ENCODE data around the gene LTBP3.

The LTBP3 gene

DNA sequence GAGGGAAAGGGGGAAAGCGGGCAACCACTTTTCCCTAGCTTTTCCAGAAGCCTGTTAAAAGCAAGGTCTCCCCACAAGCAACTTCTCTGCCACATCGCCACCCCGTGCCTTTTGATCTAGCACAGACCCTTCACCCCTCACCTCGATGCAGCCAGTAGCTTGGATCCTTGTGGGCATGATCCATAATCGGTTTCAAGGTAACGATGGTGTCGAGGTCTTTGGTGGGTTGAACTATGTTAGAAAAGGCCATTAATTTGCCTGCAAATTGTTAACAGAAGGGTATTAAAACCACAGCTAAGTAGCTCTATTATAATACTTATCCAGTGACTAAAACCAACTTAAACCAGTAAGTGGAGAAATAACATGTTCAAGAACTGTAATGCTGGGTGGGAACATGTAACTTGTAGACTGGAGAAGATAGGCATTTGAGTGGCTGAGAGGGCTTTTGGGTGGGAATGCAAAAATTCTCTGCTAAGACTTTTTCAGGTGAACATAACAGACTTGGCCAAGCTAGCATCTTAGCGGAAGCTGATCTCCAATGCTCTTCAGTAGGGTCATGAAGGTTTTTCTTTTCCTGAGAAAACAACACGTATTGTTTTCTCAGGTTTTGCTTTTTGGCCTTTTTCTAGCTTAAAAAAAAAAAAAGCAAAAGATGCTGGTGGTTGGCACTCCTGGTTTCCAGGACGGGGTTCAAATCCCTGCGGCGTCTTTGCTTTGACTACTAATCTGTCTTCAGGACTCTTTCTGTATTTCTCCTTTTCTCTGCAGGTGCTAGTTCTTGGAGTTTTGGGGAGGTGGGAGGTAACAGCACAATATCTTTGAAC is 52.5 kb downstream of the LTBP3 start:
- no peak for DNase-seq

DNA sequence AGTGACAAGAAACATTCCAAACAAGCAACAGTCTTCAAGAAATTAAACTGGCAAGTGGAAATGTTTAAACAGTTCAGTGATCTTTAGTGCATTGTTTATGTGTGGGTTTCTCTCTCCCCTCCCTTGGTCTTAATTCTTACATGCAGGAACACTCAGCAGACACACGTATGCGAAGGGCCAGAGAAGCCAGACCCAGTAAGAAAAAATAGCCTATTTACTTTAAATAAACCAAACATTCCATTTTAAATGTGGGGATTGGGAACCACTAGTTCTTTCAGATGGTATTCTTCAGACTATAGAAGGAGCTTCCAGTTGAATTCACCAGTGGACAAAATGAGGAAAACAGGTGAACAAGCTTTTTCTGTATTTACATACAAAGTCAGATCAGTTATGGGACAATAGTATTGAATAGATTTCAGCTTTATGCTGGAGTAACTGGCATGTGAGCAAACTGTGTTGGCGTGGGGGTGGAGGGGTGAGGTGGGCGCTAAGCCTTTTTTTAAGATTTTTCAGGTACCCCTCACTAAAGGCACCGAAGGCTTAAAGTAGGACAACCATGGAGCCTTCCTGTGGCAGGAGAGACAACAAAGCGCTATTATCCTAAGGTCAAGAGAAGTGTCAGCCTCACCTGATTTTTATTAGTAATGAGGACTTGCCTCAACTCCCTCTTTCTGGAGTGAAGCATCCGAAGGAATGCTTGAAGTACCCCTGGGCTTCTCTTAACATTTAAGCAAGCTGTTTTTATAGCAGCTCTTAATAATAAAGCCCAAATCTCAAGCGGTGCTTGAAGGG is 53.3 kb downstream of the LTBP3 start:
- no peak for DNase-seq

DNA sequence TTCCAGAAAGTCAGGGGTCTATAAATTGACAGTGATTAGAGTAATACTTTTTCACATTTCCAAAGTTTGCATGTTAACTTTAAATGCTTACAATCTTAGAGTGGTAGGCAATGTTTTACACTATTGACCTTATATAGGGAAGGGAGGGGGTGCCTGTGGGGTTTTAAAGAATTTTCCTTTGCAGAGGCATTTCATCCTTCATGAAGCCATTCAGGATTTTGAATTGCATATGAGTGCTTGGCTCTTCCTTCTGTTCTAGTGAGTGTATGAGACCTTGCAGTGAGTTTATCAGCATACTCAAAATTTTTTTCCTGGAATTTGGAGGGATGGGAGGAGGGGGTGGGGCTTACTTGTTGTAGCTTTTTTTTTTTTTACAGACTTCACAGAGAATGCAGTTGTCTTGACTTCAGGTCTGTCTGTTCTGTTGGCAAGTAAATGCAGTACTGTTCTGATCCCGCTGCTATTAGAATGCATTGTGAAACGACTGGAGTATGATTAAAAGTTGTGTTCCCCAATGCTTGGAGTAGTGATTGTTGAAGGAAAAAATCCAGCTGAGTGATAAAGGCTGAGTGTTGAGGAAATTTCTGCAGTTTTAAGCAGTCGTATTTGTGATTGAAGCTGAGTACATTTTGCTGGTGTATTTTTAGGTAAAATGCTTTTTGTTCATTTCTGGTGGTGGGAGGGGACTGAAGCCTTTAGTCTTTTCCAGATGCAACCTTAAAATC is 54.0 kb downstream of the LTBP3 start:
- DNase-seq, result no peak

DNA sequence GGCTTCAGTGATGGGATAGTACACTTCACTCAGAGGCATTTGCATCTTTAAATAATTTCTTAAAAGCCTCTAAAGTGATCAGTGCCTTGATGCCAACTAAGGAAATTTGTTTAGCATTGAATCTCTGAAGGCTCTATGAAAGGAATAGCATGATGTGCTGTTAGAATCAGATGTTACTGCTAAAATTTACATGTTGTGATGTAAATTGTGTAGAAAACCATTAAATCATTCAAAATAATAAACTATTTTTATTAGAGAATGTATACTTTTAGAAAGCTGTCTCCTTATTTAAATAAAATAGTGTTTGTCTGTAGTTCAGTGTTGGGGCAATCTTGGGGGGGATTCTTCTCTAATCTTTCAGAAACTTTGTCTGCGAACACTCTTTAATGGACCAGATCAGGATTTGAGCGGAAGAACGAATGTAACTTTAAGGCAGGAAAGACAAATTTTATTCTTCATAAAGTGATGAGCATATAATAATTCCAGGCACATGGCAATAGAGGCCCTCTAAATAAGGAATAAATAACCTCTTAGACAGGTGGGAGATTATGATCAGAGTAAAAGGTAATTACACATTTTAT is 54.7 kb downstream of the LTBP3 start:
- no peak for DNase-seq

DNA sequence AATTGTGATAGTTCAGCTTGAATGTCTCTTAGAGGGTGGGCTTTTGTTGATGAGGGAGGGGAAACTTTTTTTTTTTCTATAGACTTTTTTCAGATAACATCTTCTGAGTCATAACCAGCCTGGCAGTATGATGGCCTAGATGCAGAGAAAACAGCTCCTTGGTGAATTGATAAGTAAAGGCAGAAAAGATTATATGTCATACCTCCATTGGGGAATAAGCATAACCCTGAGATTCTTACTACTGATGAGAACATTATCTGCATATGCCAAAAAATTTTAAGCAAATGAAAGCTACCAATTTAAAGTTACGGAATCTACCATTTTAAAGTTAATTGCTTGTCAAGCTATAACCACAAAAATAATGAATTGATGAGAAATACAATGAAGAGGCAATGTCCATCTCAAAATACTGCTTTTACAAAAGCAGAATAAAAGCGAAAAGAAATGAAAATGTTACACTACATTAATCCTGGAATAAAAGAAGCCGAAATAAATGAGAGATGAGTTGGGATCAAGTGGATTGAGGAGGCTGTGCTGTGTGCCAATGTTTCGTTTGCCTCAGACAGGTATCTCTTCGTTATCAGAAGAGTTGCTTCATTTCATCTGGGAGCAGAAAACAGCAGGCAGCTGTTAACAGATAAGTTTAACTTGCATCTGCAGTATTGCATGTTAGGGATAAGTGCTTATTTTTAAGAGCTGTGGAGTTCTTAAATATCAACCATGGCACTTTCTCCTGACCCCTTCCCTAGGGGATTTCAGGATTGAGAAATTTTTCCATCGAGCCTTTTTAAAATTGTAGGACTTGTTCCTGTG is 55.4 kb downstream of the LTBP3 start:
- no peak for DNase-seq

DNA sequence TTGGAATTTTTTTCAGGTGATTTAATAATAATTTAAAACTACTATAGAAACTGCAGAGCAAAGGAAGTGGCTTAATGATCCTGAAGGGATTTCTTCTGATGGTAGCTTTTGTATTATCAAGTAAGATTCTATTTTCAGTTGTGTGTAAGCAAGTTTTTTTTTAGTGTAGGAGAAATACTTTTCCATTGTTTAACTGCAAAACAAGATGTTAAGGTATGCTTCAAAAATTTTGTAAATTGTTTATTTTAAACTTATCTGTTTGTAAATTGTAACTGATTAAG is 55.9 kb downstream of the LTBP3 start:
- DNase-seq, result no peak

DNA sequence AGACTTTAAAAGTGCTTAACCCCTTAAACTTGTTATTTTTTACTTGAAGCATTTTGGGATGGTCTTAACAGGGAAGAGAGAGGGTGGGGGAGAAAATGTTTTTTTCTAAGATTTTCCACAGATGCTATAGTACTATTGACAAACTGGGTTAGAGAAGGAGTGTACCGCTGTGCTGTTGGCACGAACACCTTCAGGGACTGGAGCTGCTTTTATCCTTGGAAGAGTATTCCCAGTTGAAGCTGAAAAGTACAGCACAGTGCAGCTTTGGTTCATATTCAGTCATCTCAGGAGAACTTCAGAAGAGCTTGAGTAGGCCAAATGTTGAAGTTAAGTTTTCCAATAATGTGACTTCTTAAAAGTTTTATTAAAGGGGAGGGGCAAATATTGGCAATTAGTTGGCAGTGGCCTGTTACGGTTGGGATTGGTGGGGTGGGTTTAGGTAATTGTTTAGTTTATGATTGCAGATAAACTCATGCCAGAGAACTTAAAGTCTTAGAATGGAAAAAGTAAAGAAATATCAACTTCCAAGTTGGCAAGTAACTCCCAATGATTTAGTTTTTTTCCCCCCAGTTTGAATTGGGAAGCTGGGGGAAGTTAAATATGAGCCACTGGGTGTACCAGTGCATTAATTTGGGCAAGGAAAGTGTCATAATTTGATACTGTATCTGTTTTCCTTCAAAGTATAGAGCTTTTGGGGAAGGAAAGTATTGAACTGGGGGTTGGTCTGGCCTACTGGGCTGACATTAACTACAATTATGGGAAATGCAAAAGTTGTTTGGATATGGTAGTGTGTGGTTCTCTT is 56.5 kb downstream of the LTBP3 start:
- no peak for DNase-seq

DNA sequence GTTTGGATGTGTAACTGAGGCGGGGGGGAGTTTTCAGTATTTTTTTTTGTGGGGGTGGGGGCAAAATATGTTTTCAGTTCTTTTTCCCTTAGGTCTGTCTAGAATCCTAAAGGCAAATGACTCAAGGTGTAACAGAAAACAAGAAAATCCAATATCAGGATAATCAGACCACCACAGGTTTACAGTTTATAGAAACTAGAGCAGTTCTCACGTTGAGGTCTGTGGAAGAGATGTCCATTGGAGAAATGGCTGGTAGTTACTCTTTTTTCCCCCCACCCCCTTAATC is 57.0 kb downstream of the LTBP3 start:
- no peak for DNase-seq

DNA sequence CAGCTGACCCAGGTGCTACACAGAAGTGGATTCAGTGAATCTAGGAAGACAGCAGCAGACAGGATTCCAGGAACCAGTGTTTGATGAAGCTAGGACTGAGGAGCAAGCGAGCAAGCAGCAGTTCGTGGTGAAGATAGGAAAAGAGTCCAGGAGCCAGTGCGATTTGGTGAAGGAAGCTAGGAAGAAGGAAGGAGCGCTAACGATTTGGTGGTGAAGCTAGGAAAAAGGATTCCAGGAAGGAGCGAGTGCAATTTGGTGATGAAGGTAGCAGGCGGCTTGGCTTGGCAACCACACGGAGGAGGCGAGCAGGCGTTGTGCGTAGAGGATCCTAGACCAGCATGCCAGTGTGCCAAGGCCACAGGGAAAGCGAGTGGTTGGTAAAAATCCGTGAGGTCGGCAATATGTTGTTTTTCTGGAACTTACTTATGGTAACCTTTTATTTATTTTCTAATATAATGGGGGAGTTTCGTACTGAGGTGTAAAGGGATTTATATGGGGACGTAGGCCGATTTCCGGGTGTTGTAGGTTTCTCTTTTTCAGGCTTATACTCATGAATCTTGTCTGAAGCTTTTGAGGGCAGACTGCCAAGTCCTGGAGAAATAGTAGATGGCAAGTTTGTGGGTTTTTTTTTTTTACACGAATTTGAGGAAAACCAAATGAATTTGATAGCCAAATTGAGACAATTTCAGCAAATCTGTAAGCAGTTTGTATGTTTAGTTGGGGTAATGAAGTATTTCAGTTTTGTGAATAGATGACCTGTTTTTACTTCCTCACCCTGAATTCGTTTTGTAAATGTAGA is 57.6 kb downstream of the LTBP3 start:
- peak; percentile 51 for DNase-seq

DNA sequence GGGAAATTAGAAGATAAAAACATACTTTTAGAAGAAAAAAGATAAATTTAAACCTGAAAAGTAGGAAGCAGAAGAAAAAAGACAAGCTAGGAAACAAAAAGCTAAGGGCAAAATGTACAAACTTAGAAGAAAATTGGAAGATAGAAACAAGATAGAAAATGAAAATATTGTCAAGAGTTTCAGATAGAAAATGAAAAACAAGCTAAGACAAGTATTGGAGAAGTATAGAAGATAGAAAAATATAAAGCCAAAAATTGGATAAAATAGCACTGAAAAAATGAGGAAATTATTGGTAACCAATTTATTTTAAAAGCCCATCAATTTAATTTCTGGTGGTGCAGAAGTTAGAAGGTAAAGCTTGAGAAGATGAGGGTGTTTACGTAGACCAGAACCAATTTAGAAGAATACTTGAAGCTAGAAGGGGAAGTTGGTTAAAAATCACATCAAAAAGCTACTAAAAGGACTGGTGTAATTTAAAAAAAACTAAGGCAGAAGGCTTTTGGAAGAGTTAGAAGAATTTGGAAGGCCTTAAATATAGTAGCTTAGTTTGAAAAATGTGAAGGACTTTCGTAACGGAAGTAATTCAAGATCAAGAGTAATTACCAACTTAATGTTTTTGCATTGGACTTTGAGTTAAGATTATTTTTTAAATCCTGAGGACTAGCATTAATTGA is 58.3 kb downstream of the LTBP3 start:
- DNase-seq, result no peak

DNA sequence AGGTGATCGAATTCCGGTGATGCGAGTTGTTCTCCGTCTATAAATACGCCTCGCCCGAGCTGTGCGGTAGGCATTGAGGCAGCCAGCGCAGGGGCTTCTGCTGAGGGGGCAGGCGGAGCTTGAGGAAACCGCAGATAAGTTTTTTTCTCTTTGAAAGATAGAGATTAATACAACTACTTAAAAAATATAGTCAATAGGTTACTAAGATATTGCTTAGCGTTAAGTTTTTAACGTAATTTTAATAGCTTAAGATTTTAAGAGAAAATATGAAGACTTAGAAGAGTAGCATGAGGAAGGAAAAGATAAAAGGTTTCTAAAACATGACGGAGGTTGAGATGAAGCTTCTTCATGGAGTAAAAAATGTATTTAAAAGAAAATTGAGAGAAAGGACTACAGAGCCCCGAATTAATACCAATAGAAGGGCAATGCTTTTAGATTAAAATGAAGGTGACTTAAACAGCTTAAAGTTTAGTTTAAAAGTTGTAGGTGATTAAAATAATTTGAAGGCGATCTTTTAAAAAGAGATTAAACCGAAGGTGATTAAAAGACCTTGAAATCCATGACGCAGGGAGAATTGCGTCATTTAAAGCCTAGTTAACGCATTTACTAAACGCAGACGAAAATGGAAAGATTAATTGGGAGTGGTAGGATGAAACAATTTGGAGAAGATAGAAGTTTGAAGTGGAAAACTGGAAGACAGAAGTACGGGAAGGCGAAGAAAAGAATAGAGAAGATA is 59.0 kb downstream of the LTBP3 start, which contains the start of gene MALAT1:
TSS of gene MALAT1 (plus strand) at position 69 of the 736 bp plus-strand sequence.
- peak; percentile 92 for DNase-seq

DNA sequence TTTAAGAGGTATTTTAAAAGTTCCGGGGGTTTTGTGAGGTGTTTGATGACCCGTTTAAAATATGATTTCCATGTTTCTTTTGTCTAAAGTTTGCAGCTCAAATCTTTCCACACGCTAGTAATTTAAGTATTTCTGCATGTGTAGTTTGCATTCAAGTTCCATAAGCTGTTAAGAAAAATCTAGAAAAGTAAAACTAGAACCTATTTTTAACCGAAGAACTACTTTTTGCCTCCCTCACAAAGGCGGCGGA is 59.5 kb downstream of the LTBP3 start:
- DNase-seq, result no peak

DNA sequence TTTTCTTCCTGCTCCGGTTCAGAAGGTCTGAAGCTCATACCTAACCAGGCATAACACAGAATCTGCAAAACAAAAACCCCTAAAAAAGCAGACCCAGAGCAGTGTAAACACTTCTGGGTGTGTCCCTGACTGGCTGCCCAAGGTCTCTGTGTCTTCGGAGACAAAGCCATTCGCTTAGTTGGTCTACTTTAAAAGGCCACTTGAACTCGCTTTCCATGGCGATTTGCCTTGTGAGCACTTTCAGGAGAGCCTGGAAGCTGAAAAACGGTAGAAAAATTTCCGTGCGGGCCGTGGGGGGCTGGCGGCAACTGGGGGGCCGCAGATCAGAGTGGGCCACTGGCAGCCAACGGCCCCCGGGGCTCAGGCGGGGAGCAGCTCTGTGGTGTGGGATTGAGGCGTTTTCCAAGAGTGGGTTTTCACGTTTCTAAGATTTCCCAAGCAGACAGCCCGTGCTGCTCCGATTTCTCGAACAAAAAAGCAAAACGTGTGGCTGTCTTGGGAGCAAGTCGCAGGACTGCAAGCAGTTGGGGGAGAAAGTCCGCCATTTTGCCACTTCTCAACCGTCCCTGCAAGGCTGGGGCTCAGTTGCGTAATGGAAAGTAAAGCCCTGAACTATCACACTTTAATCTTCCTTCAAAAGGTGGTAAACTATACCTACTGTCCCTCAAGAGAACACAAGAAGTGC is 60.0 kb downstream of the LTBP3 start:
- DNase-seq, result peak; percentile 57

DNA sequence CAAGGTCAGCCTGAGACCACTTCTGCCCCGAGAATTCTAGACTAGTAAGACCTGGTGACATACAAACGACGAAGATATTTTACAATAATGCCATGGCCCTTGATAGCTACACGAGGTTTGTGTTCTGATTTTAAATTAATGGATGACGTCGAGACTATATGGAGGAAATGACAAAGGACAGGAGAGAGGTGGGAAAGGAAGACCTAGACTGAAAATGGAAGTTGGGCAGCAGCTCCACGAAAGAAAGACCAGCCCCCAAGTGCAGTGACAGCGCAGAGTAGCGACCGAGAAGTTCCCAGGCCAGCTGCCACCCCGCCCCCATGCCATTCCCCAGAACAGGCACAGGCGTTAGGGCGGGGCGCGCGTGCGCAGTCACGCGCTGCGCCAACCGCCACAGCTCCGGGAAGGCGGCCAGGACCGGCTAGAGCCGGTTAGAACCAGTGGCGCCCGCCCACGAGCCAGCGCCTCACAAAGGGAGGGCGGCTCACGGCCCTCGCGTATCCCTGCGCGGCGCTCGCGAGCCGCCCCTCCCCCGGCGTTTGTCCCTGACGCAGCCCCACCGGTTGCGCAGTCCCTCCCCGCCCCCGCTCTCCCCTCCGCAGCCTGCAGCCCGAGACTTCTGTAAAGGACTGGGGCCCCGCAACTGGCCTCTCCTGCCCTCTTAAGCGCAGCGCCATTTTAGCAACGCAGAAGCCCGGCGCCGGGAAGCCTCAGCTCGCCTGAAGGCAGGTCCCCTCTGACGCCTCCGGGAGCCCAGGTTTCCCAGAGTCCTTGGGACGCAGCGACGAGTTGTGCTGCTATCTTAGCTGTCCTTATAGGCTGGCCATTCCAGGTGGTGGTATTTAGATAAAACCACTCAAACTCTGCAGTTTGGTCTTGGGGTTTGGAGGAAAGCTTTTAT is 60.8 kb downstream of the LTBP3 start:
- DNase-seq, result peak; percentile 99

DNA sequence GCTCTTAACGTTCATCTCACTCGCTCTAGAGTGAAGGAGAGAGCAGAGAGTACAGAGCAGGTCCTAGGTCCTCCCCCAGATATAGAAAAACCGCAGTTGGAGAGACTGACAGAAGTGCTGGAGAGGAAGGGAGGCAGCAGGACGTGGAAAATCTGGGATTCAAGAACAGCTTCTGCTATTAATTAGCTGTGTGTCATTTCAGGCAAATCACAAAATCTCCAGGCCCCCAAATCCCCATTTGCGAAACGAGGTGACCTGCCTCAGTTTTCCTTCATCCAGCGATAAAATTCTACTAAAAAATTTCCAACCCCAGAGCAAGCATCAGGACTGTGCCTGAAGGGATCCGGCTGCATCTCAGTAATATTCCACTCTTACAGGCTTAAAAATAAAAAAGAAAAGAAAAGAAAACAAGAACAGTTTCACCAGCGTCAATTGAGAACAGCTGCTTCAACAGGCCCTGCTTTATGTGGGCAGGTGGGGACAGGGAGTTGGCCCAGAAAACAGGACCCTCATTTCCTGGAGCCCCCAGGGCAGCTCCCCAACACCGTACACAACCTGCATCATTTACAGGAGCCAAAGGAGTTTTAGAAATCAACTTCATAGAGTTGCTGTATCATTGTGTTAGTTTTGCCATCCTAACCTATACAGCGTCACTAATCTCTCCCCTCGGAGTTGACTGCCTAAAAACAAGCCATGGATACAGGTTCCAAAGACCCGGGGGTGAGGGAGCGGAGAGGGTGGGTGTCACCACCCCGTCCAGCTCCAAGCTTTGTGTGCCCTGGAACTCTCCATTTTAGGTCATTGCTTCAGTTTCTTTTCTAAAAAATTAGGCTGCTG is 61.6 kb downstream of the LTBP3 start:
- DNase-seq, result no peak

DNA sequence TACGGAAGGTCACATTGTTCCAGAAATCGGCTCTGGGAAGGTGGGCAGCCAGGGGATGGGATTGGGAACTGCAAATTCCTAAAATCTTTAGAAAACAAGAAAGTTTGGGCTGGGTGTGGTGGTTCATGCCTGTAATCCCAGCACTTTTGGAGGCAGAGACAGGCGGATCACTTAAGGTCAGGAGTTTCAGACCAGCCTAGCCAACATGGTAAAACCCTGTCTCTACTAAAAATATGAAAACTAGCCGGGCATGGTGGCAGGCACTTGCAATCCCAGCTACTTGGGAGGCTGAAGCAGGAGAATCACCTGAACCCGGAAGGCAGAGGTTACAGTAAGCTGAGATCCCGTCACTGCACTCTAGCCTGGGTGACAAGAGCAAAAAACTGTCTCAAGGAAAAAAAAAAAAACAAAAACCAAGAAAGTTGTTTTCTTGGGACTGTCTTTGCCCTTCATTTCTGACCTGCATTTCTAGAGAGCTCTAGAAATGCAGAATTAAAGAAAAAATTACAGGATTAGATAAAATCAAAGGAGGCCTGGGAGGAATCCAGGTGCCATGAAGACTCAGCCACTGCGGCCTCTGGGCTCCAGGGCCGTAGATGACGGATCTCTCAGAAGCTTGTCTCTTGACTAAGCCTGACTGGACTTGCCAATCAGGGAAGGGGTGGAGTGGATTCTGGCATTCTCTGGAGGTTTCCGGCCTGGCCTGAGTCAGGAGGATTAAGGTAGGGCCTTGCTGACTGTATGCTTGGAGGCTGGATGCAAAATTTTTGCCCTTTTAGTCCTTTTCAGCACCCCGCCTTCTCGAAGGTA is 64.6 kb downstream of the LTBP3 start:
- no peak for DNase-seq

Measured in stimulated activated CD4-positive, alpha-beta T cell treated with anti-CD3 and anti-CD28 coated beads, Interleukin-4, amount 100 ng/mL, for 1 hour (primary cell).